Measurements from ENCODE around the gene KCNN3.

The KCNN3 gene

DNA sequence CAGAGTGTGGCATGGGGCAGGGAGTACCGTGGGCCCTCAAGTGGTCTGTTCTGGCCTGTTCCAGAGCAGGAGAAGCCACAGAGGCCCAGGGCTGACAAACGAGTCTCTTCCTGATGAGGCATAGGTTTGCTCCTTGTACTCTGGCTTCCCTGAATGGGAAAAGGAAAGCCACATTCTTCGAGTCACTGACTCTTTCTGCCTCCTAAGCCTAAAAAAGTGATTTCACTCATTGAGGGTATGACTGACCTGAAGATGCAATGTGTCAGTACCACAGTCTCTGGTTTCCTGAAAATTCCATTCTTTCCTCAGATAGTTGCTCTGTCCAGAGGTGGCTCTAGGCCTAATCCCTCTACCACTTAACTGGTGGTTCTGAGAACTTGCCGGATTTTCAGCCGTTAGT, 92.3 kb downstream of the KCNN3 start:
- no peak for TF ChIP-seq ISL1 (CRISPR knock-in tag; IDR thresholded peaks at IDR 0.05)
- TF ChIP-seq CSDC2 (CRISPR knock-in tag; IDR thresholded peaks at IDR 0.05) = no peak
- no peak for TF ChIP-seq GLIS3 (CRISPR knock-in tag; IDR thresholded peaks at IDR 0.05)
- TF ChIP-seq TOX (CRISPR knock-in tag; IDR thresholded peaks at IDR 0.05; ENCODE audit: borderline replicate concordance) = no peak
- TF ChIP-seq, protein P1, sequence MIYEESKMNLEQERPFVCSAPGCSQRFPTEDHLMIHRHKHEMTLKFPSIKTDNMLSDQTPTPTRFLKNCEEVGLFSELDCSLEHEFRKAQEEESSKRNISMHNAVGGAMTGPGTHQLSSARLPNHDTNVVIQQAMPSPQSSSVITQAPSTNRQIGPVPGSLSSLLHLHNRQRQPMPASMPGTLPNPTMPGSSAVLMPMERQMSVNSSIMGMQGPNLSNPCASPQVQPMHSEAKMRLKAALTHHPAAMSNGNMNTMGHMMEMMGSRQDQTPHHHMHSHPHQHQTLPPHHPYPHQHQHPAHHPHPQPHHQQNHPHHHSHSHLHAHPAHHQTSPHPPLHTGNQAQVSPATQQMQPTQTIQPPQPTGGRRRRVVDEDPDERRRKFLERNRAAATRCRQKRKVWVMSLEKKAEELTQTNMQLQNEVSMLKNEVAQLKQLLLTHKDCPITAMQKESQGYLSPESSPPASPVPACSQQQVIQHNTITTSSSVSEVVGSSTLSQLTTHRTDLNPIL (CRISPR knock-in tag; IDR thresholded peaks at IDR 0.05; ENCODE audit: low read depth) = no peak
- TF ChIP-seq, protein P2, sequence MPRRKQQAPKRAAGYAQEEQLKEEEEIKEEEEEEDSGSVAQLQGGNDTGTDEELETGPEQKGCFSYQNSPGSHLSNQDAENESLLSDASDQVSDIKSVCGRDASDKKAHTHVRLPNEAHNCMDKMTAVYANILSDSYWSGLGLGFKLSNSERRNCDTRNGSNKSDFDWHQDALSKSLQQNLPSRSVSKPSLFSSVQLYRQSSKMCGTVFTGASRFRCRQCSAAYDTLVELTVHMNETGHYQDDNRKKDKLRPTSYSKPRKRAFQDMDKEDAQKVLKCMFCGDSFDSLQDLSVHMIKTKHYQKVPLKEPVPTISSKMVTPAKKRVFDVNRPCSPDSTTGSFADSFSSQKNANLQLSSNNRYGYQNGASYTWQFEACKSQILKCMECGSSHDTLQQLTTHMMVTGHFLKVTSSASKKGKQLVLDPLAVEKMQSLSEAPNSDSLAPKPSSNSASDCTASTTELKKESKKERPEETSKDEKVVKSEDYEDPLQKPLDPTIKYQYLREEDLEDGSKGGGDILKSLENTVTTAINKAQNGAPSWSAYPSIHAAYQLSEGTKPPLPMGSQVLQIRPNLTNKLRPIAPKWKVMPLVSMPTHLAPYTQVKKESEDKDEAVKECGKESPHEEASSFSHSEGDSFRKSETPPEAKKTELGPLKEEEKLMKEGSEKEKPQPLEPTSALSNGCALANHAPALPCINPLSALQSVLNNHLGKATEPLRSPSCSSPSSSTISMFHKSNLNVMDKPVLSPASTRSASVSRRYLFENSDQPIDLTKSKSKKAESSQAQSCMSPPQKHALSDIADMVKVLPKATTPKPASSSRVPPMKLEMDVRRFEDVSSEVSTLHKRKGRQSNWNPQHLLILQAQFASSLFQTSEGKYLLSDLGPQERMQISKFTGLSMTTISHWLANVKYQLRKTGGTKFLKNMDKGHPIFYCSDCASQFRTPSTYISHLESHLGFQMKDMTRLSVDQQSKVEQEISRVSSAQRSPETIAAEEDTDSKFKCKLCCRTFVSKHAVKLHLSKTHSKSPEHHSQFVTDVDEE (CRISPR knock-in tag; IDR thresholded peaks at IDR 0.05) = no peak
- TF ChIP-seq BACH2 (CRISPR knock-in tag; IDR thresholded peaks at IDR 0.05; ENCODE audit: borderline replicate concordance) = no peak
- no peak for TF ChIP-seq ZNF565 (CRISPR knock-in tag; conservative IDR thresholded peaks at IDR 0.05; ENCODE audit: low read depth)
- no peak for TF ChIP-seq ARNTL (CRISPR knock-in tag; IDR thresholded peaks at IDR 0.05; ENCODE audit: borderline replicate concordance, low read depth)
- no peak for TF ChIP-seq ZC3H10 (CRISPR knock-in tag; IDR thresholded peaks at IDR 0.05)
- TF ChIP-seq, protein P3, sequence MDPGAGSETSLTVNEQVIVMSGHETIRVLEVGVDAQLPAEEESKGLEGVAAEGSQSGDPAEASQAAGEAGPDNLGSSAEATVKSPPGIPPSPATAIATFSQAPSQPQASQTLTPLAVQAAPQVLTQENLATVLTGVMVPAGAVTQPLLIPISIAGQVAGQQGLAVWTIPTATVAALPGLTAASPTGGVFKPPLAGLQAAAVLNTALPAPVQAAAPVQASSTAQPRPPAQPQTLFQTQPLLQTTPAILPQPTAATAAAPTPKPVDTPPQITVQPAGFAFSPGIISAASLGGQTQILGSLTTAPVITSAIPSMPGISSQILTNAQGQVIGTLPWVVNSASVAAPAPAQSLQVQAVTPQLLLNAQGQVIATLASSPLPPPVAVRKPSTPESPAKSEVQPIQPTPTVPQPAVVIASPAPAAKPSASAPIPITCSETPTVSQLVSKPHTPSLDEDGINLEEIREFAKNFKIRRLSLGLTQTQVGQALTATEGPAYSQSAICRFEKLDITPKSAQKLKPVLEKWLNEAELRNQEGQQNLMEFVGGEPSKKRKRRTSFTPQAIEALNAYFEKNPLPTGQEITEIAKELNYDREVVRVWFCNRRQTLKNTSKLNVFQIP (CRISPR knock-in tag; IDR thresholded peaks at IDR 0.05; ENCODE audit: borderline replicate concordance, low read depth) = no peak
- no peak for TF ChIP-seq ZNF8 (CRISPR knock-in tag; IDR thresholded peaks at IDR 0.05)
- TF ChIP-seq ZNF70 (CRISPR knock-in tag; IDR thresholded peaks at IDR 0.05) = no peak
- TF ChIP-seq CSRNP3 (CRISPR knock-in tag; IDR thresholded peaks at IDR 0.05) = no peak
- TF ChIP-seq ZFP30 (CRISPR knock-in tag; IDR thresholded peaks at IDR 0.05) = no peak
- TF ChIP-seq RARB (CRISPR knock-in tag; IDR thresholded peaks at IDR 0.05) = no peak
- TF ChIP-seq OSR1 (CRISPR knock-in tag; IDR thresholded peaks at IDR 0.05) = no peak
- TF ChIP-seq TCF4 (CRISPR knock-in tag; IDR thresholded peaks at IDR 0.05; ENCODE audit: borderline replicate concordance) = no peak

DNA sequence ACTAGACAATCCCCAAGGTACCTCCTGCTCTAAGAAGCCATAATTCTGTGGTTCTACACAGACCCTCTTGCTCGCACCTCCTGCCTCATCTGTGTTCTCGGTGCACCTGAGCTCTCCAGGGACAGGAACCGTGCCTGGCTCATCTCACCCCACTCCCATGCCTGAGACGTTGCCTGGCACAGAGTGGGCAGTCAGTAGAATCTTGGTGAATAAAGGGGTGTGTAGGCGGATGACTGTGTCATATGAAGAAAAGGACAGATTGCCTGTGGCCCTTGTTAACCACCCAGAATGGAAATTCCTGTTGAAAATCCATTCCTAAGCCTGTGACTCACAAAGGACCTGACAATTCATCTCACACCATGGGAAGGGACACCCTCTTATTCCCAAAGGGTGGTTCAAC, 92.9 kb downstream of the KCNN3 start:
- no peak for ATAC-seq
- TF ChIP-seq ZNF8 (CRISPR knock-in tag; IDR thresholded peaks at IDR 0.05) (no peak), OSR1 (CRISPR knock-in tag; IDR thresholded peaks at IDR 0.05) (no peak), ZNF565 (CRISPR knock-in tag; conservative IDR thresholded peaks at IDR 0.05; ENCODE audit: low read depth) (no peak), PATZ1 (CRISPR knock-in tag; IDR thresholded peaks at IDR 0.05; ENCODE audit: borderline replicate concordance) (no peak), ARNTL (CRISPR knock-in tag; IDR thresholded peaks at IDR 0.05; ENCODE audit: borderline replicate concordance, low read depth) (no peak), SNAI2 (CRISPR knock-in tag; IDR thresholded peaks at IDR 0.05) (no peak)

More for the DNA sequence above, 92.3 kb downstream of the KCNN3 start:
- no peak for ATAC-seq

Measured in SK-N-SH treated with all-trans-retinoic acid at 6 μM for 48 hours (cell line).